H1 (cell line): ENCODE results near the gene RHOBTB1. TPM values are rescaled to one million over a fixed set of nuclear protein-coding genes. Genes with fewer than 3 reads are reported as not detected.

ENCODE experiments used
- CTCF ChIA-PET: fragments of 300-600 bp; sonication (Branson Sonifier 250); formaldehyde crosslinking; loops from one replicate; lab custom pipeline; 2021; ENCODE audit not compliant: partially characterized antibody; lab: Charles Lee
- POLR2A ChIA-PET: fragments of 300-600 bp; sonication (Branson Sonifier 250); formaldehyde crosslinking; loops from one replicate; lab custom pipeline; 2021; ENCODE audit warnings: inconsistent platforms; ENCODE audit not compliant: partially characterized antibody; lab: Charles Lee
- DNase-seq, 2 experiments: peaks; one replicate each; pipeline versions ENCODE4 v3.0.0 to v3.0.0-alpha.2; 2010 to 2022; ENCODE audit warnings: low spot score in 2 of 2, low read depth in 1 of 2, mixed read lengths in 1 of 2
- FAIRE-seq: peaks from 2 replicates; lab custom pipeline; 2011; peaks lifted over from hg19 to GRCh38; lab: Jason Lieb, UNC
- H2AFZ ChIP-seq: 2 replicates; pipeline ENCODE4 v1.8.1; 2012; ENCODE audit warnings: low read length, inconsistent platforms
- H2AK5ac ChIP-seq: 2 replicates; pipeline ENCODE4 v1.6.1; 2013; ENCODE audit warnings: low read depth, low read length
- H2BK120ac ChIP-seq: replicated peaks from 2 replicates; pipeline ENCODE3; 2013; ENCODE audit warnings: low read depth, low read length, inconsistent platforms
- H2BK12ac ChIP-seq: 2 replicates; pipeline ENCODE4 v1.6.1; 2013; ENCODE audit warnings: low read depth, low read length
- H2BK15ac ChIP-seq: 2 replicates; pipeline ENCODE4 v1.6.1; 2013; ENCODE audit warnings: low read length
- H2BK20ac ChIP-seq: 2 replicates; pipeline ENCODE4 v1.6.1; 2013; ENCODE audit warnings: low read length
- H2BK5ac ChIP-seq: 2 replicates; pipeline ENCODE4 v1.6.1; 2013; ENCODE audit warnings: low read depth, low read length
- H3K14ac ChIP-seq: 2 replicates; pipeline ENCODE4 v1.6.1; 2013; ENCODE audit warnings: inconsistent platforms; ENCODE audit not compliant: insufficient read length
- H3K18ac ChIP-seq: 2 replicates; pipeline ENCODE4 v1.6.1; 2013; ENCODE audit warnings: low read length; ENCODE audit errors: extremely low read depth
- H3K23ac ChIP-seq: 2 replicates; pipeline ENCODE4 v1.6.1; 2013; ENCODE audit warnings: inconsistent platforms; ENCODE audit not compliant: insufficient read length
- H3K23me2 ChIP-seq: 2 replicates; pipeline ENCODE4 v1.6.1; 2013; ENCODE audit warnings: low read depth, low read length
- H3K27ac ChIP-seq: 2 replicates; pipeline ENCODE4 v1.6.1; 2011; ENCODE audit warnings: low read depth, low read length, inconsistent platforms
- H3K27me3 ChIP-seq, 4 experiments: replicated peaks in 1 of 4; 1 replicate in 1 of 4; 2 replicates in 3 of 4; pipeline versions ENCODE4 v1.6.1 to v1.8.1; 2011 to 2013; ENCODE audit warnings: low read length in 3 of 4, mild to moderate bottlenecking in 3 of 4, inconsistent platforms in 2 of 4, mixed read lengths in 2 of 4, moderate library complexity in 1 of 4; ENCODE audit not compliant: control insufficient read depth in 3 of 4, insufficient read depth in 3 of 4; ENCODE audit errors: extremely low read depth in 1 of 4
- H3K36me3 ChIP-seq, 4 experiments: 2 replicates each; pipeline versions ENCODE4 v1.6.1 to v1.8.1; 2011 to 2013; ENCODE audit warnings: mild to moderate bottlenecking in 4 of 4, low read length in 3 of 4, moderate library complexity in 2 of 4, control low read depth in 1 of 4, inconsistent platforms in 1 of 4; ENCODE audit not compliant: insufficient read depth in 4 of 4, control insufficient read depth in 2 of 4
- H3K4ac ChIP-seq: replicated peaks from 2 replicates; pipeline ENCODE3; 2013; ENCODE audit warnings: low read length, low read depth, mixed read lengths, inconsistent platforms; ENCODE audit not compliant: insufficient read length
- H3K4me1 ChIP-seq, 4 experiments: replicated peaks in 1 of 4; 1 replicate in 1 of 4; 2 replicates in 3 of 4; pipeline versions ENCODE4 v1.6.1 to v1.8.1; 2011 to 2013; ENCODE audit warnings: low read length in 3 of 4, inconsistent platforms in 2 of 4, mixed read lengths in 1 of 4; ENCODE audit not compliant: insufficient read depth in 4 of 4, control insufficient read depth in 3 of 4
- H3K4me2 ChIP-seq, 2 experiments: 2 replicates each; pipeline versions ENCODE4 v1.6.1 to v1.8.1; 2011 to 2013; ENCODE audit warnings: low read depth in 2 of 2, low read length in 2 of 2, control low read depth in 1 of 2, inconsistent platforms in 1 of 2, mild to moderate bottlenecking in 1 of 2; ENCODE audit not compliant: insufficient read depth in 1 of 2
- H3K4me3 ChIP-seq, 4 experiments: fragments of 200-600, 300-600 bp in 1 of 4; sonication (generic), shearing (Covaris generic), sonication (Bioruptor Twin) in 1 of 4; 2 replicates each; pipeline versions ENCODE4 v1.5.1 to v1.8.1; 2011 to 2016; ENCODE audit warnings: low read length in 4 of 4, low read depth in 3 of 4, control low read depth in 2 of 4, inconsistent platforms in 2 of 4, mild to moderate bottlenecking in 2 of 4, mixed read lengths in 1 of 4, moderate library complexity in 1 of 4; ENCODE audit not compliant: insufficient read depth in 2 of 4; ENCODE audit errors: extremely low read depth in 1 of 4
- H3K56ac ChIP-seq: replicated peaks from 2 replicates; pipeline ENCODE3; 2013; ENCODE audit warnings: low read depth, mild to moderate bottlenecking, mixed read lengths, low read length, inconsistent platforms; ENCODE audit not compliant: insufficient read length
- H3K79me1 ChIP-seq: 2 replicates; pipeline ENCODE4 v1.6.1; 2013; ENCODE audit warnings: low read depth, low read length, control low read depth
- H3K79me2 ChIP-seq, 2 experiments: 2 replicates each; pipeline versions ENCODE4 v1.6.1 to v1.8.1; 2012 to 2013; ENCODE audit warnings: low read length in 2 of 2, mild to moderate bottlenecking in 2 of 2, inconsistent platforms in 1 of 2; ENCODE audit not compliant: insufficient read depth in 2 of 2, control insufficient read depth in 1 of 2
- H3K9ac ChIP-seq, 4 experiments: replicated peaks in 1 of 4; 1 replicate in 1 of 4; 2 replicates in 3 of 4; pipeline versions ENCODE4 v1.6.1 to v1.8.1; 2011 to 2013; ENCODE audit warnings: low read depth in 3 of 4, low read length in 3 of 4, control low read depth in 2 of 4, mild to moderate bottlenecking in 2 of 4, moderate library complexity in 2 of 4, inconsistent platforms in 1 of 4; ENCODE audit errors: extremely low read depth in 1 of 4
- H3K9me3 ChIP-seq, 2 experiments: 2 replicates each; pipeline versions ENCODE4 v1.6.1 to v1.8.1; 2012 to 2013; ENCODE audit warnings: mild to moderate bottlenecking in 2 of 2, moderate library complexity in 2 of 2, control low read depth in 1 of 2, inconsistent platforms in 1 of 2, low read depth in 1 of 2, low read length in 1 of 2, mixed read lengths in 1 of 2; ENCODE audit not compliant: insufficient read depth in 2 of 2
- H4K20me1 ChIP-seq, 2 experiments: replicated peaks in 1 of 2; 2 replicates each; pipeline versions ENCODE3 to v1.8.1; 2011 to 2013; ENCODE audit warnings: inconsistent platforms in 2 of 2, low read length in 2 of 2, mild to moderate bottlenecking in 1 of 2; ENCODE audit not compliant: insufficient read depth in 2 of 2, control insufficient read depth in 1 of 2
- H4K5ac ChIP-seq: 2 replicates; pipeline ENCODE4 v1.6.1; 2013; ENCODE audit warnings: low read length, low read depth, mixed read lengths, inconsistent platforms; ENCODE audit not compliant: insufficient read length
- H4K8ac ChIP-seq: 2 replicates; pipeline ENCODE4 v1.8.0; 2013; ENCODE audit warnings: mild to moderate bottlenecking, moderate library complexity, low read length, inconsistent platforms; ENCODE audit not compliant: insufficient read depth; ENCODE audit errors: extremely low read depth
- H4K91ac ChIP-seq: replicated peaks from 2 replicates; pipeline ENCODE3; 2013; ENCODE audit warnings: low read length, mixed read lengths, inconsistent platforms; ENCODE audit not compliant: insufficient read length
- BCL11A ChIP-seq, 2 experiments: IDR thresholded peaks; one replicate each; pipeline ENCODE4 v1.6.1; 2011; ENCODE audit warnings: low read depth in 2 of 2, low read length in 2 of 2, mild to moderate bottlenecking in 2 of 2
- CTBP2 ChIP-seq: IDR thresholded peaks from 2 replicates; pipeline ENCODE4 v1.7.0; 2011; ENCODE audit warnings: borderline replicate concordance, mild to moderate bottlenecking, moderate library complexity, mixed read lengths, low read length; ENCODE audit not compliant: insufficient read depth, insufficient read length
- EGR1 ChIP-seq: IDR thresholded peaks from 2 replicates; pipeline ENCODE4 v1.6.1; 2011; ENCODE audit warnings: low read depth, low read length, borderline replicate concordance
- FOSL1 ChIP-seq: IDR thresholded peaks from 2 replicates; pipeline ENCODE4 v1.6.1; 2011; ENCODE audit warnings: mild to moderate bottlenecking, low read depth, low read length, moderate library complexity; ENCODE audit not compliant: insufficient read depth
- JUND ChIP-seq: IDR thresholded peaks from 2 replicates; pipeline ENCODE4 v1.6.1; 2011; ENCODE audit warnings: mild to moderate bottlenecking, improper control_type of control experiment, low read length
- KDM5A ChIP-seq: fragments of 200-600 bp; IDR thresholded peaks from 2 replicates; pipeline ENCODE4 v1.7.1; 2012; ENCODE audit warnings: mild to moderate bottlenecking, low read length, inconsistent platforms, mixed read lengths
- MAFK ChIP-seq: IDR thresholded peaks from 2 replicates; pipeline ENCODE4 v1.6.1; 2012; ENCODE audit warnings: low read depth, mild to moderate bottlenecking, improper control_type of control experiment, low read length
- PHF8 ChIP-seq: fragments of 200-600 bp; sonication (generic); conservative IDR thresholded peaks from 2 replicates; pipeline ENCODE4 v1.7.1; 2012; ENCODE audit warnings: low read depth, mild to moderate bottlenecking, inconsistent platforms, low read length, moderate library complexity
- SRF ChIP-seq: IDR thresholded peaks from 2 replicates; pipeline ENCODE4 v1.6.1; 2011; ENCODE audit warnings: mild to moderate bottlenecking, low read depth, low read length, moderate library complexity
- SUZ12 ChIP-seq: fragments of 200-600 bp; sonication (generic); IDR thresholded peaks from 2 replicates; pipeline ENCODE4 v1.6.1; 2012; ENCODE audit warnings: mild to moderate bottlenecking, inconsistent platforms, low read length, moderate library complexity, mixed read lengths
- USF2 ChIP-seq: IDR thresholded peaks from 2 replicates; pipeline ENCODE4 v1.6.1; 2011; ENCODE audit warnings: low read length, improper control_type of control experiment
- WGBS, 2 experiments: shearing (Covaris generic) in 1 of 2; methylation state at CpG; one replicate each; pipeline versions ENCODE4 v1.1.6 to v1.1.7; 2013 to 2015; ENCODE audit warnings: low lambda C conversion rate in 2 of 2, mixed read lengths in 2 of 2, inconsistent platforms in 1 of 2, low coverage in 1 of 2, missing lambda C conversion rate in 1 of 2; ENCODE audit not compliant: insufficient replicate concordance in 2 of 2, insufficient coverage in 1 of 2, insufficient read length in 1 of 2; ENCODE audit errors: extremely low coverage in 1 of 2, missing lambda C conversion rate in 1 of 2; 5-methylcytosine and 5-hydroxymethylcytosine counted together
- polyA plus RNA-seq, 7 experiments: library from polyadenylated mRNA; depleted of rRNA in 3 of 7; stranded (reverse) in 5 of 7; unstranded in 2 of 7; fragments of >200 nt in 5 of 7; fragments of 200-250 nt in 2 of 7; gene quantifications; 1 replicate in 5 of 7; 2 replicates in 1 of 7; 4 replicates in 1 of 7; pipeline versions ENCODE4 v1.2.1 to v1.2.3, GENCODE V29; 2011 to 2013; ENCODE audit warnings: missing spikeins in 2 of 7, mixed read lengths in 2 of 7
- total RNA-seq: library from RNA; stranded (reverse); fragmentation: NEBNext Ultra II Directional; extraction: Animal tissue kit (Norgen Biotek cat#: 25700); gene quantifications from 2 replicates; pipeline ENCODE4 v1.2.1, GENCODE V29; 2021

The RHOBTB1 gene
- total and polyA plus RNA-seq, 2 of the 8 experiments (the other 6 are each of a cell fraction or from before 2014, with no cell fraction given) = 6.1 to 7.4 TPM

GRCh38 chr10:60872451-60872850 lies 71.5 kb downstream of the RHOBTB1 start:
- H2BK12ac ChIP-seq = no peak overlapping the region
- H4K5ac ChIP-seq = no peak overlapping the region
- POLR2A ChIA-PET = interaction anchor here (1.0 kb wide), 1 partner anchor 17 kb away, joined by 3 read pairs; no protein-coding TSS in a partner anchor
- CTCF ChIA-PET = interaction anchor here (0.6 to 1.2 kb wide), 4 partner anchors 10 to 411 kb away, joined by 3 read pairs; no protein-coding TSS in a partner anchor
- no peak overlapping the region for H2BK120ac ChIP-seq
- no peak overlapping the region for H2AK5ac ChIP-seq
- FAIRE-seq (no peak), DNase-seq (no peak)
- H3K27me3 ChIP-seq = no peaks in the 10 kb centered on the region
- no peaks in the 10 kb centered on the region for H3K23me2 ChIP-seq
- H4K20me1 ChIP-seq = no peaks in the 10 kb centered on the region
- no peak overlapping the region for H3K4me3 ChIP-seq
- 94% methylated on average over 9 of the region's 11 CpGs; no CpG with 5 or more reads in 1 of the 2 experiments for WGBS, 2 experiments
- H3K4ac ChIP-seq = no peak overlapping the region
- H3K18ac ChIP-seq = no peak overlapping the region
- H3K23ac ChIP-seq = no peak overlapping the region
- H3K9ac ChIP-seq = no peak overlapping the region
- H3K14ac ChIP-seq = no peak overlapping the region
- H2BK15ac ChIP-seq = no peak overlapping the region
- H3K4me2 ChIP-seq = no peak overlapping the region
- no peaks in the 10 kb centered on the region for H3K36me3 ChIP-seq
- H3K79me1 ChIP-seq = no peaks in the 10 kb centered on the region
- H4K91ac ChIP-seq = no peak overlapping the region
- H3K79me2 ChIP-seq = no peaks in the 10 kb centered on the region
- H3K27ac ChIP-seq = no peak overlapping the region
- H2BK20ac ChIP-seq = no peak overlapping the region
- H3K4me1 ChIP-seq = peaks cover 0 to 11% (median 6%) of the 10 kb centered on the region in 4 experiments; a peak in 3 of 7 replicates
- H2BK5ac ChIP-seq = no peak overlapping the region
- no peak overlapping the region for H3K56ac ChIP-seq
- no peak overlapping the region for H4K8ac ChIP-seq
- no peak overlapping the region for H2AFZ ChIP-seq
- H3K9me3 ChIP-seq = no peaks in the 10 kb centered on the region
- no peak for TF ChIP-seq PHF8
- no peak for TF ChIP-seq MAFK
- no peak for TF ChIP-seq USF2
- no peak for TF ChIP-seq EGR1
- no peak for TF ChIP-seq SRF
- no peak for TF ChIP-seq BCL11A (IDR thresholded peaks at IDR 0.05; ENCODE audit: low read depth in 2 of 2, low read length in 2 of 2)
- TF ChIP-seq FOSL1 = no peak
- no peak for TF ChIP-seq SUZ12
- no peak for TF ChIP-seq JUND
- no peak for TF ChIP-seq KDM5A
- no peak for TF ChIP-seq CTBP2
